Prostate gland (tissue), 2 donors: ENCODE measurements around the gene IRS1.

ENCODE experiments used
- POLR2A ChIP-seq: fragments of 450-650 bp; IDR thresholded peaks from one replicate; pipeline ENCODE4 v1.6.1; 2016; ENCODE audit warnings: antibody characterized with exemption, mild to moderate bottlenecking
- POLR2AphosphoS5 ChIP-seq: sonication (generic); formaldehyde crosslinking; IDR thresholded peaks from one replicate; pipeline ENCODE4 v1.6.1; 2017; ENCODE audit warnings: antibody characterized with exemption
- TF ChIP-seq, protein P1 (sequence below), 4 experiments: fragments of 200-600 bp in 2 of 4; fragments of 450-650 bp in 2 of 4; sonication (generic) in 2 of 4; IDR thresholded peaks; 1 replicate in 3 of 4; 2 replicates in 1 of 4; pipeline ENCODE4 v1.5.1; 2016 to 2019; ENCODE audit warnings: antibody characterized with exemption in 4 of 4, mild to moderate bottlenecking in 2 of 4, moderate library complexity in 2 of 4

DNA sequence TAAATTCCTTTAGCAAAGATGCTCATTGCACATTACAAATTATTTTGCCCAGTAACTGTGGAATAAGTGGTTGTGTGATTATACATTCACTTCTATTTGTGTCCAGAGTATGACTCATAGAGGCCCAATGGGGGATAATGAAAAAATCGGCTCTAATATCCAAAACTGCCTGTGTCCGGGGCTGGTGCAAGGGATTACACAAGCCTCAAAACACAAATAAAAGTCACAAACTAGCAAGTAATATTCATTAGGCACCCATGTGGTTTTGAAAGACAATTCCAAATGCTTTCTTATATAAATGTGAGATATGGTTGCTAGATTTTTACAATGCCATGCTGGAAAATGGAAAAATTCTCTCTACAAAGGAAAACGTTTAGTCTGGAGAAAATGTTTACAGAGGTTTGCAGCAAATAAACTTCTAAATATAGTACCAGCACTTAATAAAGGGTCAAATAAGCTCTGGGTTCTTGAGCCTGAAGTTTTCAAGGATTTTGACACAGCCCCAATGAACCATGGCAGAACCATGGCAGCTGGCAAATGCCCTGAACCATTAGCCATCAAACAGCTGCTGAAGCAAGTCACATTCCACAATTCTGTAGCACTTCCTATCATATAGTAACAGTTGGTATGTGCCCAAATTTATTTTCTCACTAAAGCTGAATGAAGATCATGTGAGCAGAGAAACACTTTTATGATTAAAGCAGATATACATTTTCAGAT is 40.5 kb downstream of the IRS1 start:
- TF ChIP-seq, protein P1, sequence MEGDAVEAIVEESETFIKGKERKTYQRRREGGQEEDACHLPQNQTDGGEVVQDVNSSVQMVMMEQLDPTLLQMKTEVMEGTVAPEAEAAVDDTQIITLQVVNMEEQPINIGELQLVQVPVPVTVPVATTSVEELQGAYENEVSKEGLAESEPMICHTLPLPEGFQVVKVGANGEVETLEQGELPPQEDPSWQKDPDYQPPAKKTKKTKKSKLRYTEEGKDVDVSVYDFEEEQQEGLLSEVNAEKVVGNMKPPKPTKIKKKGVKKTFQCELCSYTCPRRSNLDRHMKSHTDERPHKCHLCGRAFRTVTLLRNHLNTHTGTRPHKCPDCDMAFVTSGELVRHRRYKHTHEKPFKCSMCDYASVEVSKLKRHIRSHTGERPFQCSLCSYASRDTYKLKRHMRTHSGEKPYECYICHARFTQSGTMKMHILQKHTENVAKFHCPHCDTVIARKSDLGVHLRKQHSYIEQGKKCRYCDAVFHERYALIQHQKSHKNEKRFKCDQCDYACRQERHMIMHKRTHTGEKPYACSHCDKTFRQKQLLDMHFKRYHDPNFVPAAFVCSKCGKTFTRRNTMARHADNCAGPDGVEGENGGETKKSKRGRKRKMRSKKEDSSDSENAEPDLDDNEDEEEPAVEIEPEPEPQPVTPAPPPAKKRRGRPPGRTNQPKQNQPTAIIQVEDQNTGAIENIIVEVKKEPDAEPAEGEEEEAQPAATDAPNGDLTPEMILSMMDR (IDR thresholded peaks at IDR 0.05): no peak
- TF ChIP-seq POLR2AphosphoS5: no peak
- no peak for TF ChIP-seq POLR2A
